Ishikawa (cell line): ENCODE results near the gene PCSK7.

Source experiments
- CEBPB ChIP-seq: IDR thresholded peaks from 2 replicates; pipeline ENCODE4 v1.6.1; 2012
- CREB1 ChIP-seq: IDR thresholded peaks from 2 replicates; pipeline ENCODE4 v1.6.1; 2012; ENCODE audit warnings: low read depth
- EGR1 ChIP-seq: IDR thresholded peaks from 2 replicates; pipeline ENCODE4 v1.6.1; 2012
- EP300 ChIP-seq: IDR thresholded peaks from 2 replicates; pipeline ENCODE4 v1.6.1; 2012; ENCODE audit warnings: borderline replicate concordance
- FOXM1 ChIP-seq: IDR thresholded peaks from 2 replicates; pipeline ENCODE4 v1.6.1; 2012; ENCODE audit warnings: low read depth, borderline replicate concordance
- MAX ChIP-seq: IDR thresholded peaks from 2 replicates; pipeline ENCODE4 v1.6.1; 2012
- NFIC ChIP-seq: IDR thresholded peaks from 2 replicates; pipeline ENCODE4 v1.6.1; 2012
- RAD21 ChIP-seq: IDR thresholded peaks from 2 replicates; pipeline ENCODE4 v1.6.1; 2012; ENCODE audit warnings: low read depth
- REST ChIP-seq: IDR thresholded peaks from 2 replicates; pipeline ENCODE4 v1.6.1; 2012; ENCODE audit warnings: low read depth, mild to moderate bottlenecking
- TAF1 ChIP-seq: IDR thresholded peaks from 2 replicates; pipeline ENCODE4 v1.6.1; 2012; ENCODE audit warnings: low read depth, mild to moderate bottlenecking
- TCF12 ChIP-seq: IDR thresholded peaks from 2 replicates; pipeline ENCODE4 v1.6.1; 2012; ENCODE audit warnings: low read depth
- TEAD4 ChIP-seq: IDR thresholded peaks from 2 replicates; pipeline ENCODE4 v1.6.1; 2012
- USF1 ChIP-seq: IDR thresholded peaks from 2 replicates; pipeline ENCODE4 v1.6.1; 2012
- YY1 ChIP-seq: IDR thresholded peaks from 2 replicates; pipeline ENCODE4 v1.6.1; 2012; ENCODE audit warnings: low read depth
- ZBTB7A ChIP-seq: IDR thresholded peaks from 2 replicates; pipeline ENCODE4 v1.6.1; 2012; ENCODE audit warnings: low read depth

Gene PCSK7

GRCh38 chr11:117273550-117274289 lies 41.8 kb upstream of the PCSK7 start:
- TF ChIP-seq CREB1 (no peak), REST (no peak), EGR1 (no peak), TAF1 (no peak), CEBPB (no peak), USF1 (no peak), NFIC (no peak), YY1 (no peak), FOXM1 (no peak), MAX (no peak), TEAD4 (no peak), TCF12 (no peak), EP300 (no peak), RAD21 (no peak), ZBTB7A (no peak)

GRCh38 chr11:117271208-117271607 lies 39.3 kb upstream of the PCSK7 start:
- TF ChIP-seq CREB1 (no peak), NFIC (no peak), EP300 (no peak), REST (no peak), TAF1 (no peak), FOXM1 (no peak), TCF12 (no peak), TEAD4 (no peak), EGR1 (no peak), YY1 (no peak), CEBPB (no peak), RAD21 (no peak), MAX (no peak)

- TF ChIP-seq TEAD4, result no peak
- no peak for TF ChIP-seq USF1
- TF ChIP-seq MAX, result no peak
Measured at GRCh38 chr11:117269856-117270255, 38.0 kb upstream of the PCSK7 start.

- TF ChIP-seq RAD21 (no peak), TEAD4 (no peak), REST (no peak), MAX (no peak), EGR1 (no peak), FOXM1 (no peak), EP300 (no peak), TCF12 (no peak), USF1 (no peak), YY1 (no peak), CEBPB (no peak), NFIC (no peak), TAF1 (no peak)
Measured at GRCh38 chr11:117265745-117266144, 33.9 kb upstream of the PCSK7 start.
